H1 (cell line): ENCODE measurements around the gene SARNP. TPM values are rescaled to one million over a fixed set of nuclear protein-coding genes. Genes with fewer than 3 reads are reported as not detected.

Experiments used
- CTCF ChIA-PET: fragments of 300-600 bp; sonication (Branson Sonifier 250); formaldehyde crosslinking; loops from one replicate; lab custom pipeline; 2021; ENCODE audit not compliant: partially characterized antibody; lab: Charles Lee
- POLR2A ChIA-PET: fragments of 300-600 bp; sonication (Branson Sonifier 250); formaldehyde crosslinking; loops from one replicate; lab custom pipeline; 2021; ENCODE audit warnings: inconsistent platforms; ENCODE audit not compliant: partially characterized antibody; lab: Charles Lee
- DNase-seq, 2 experiments: peaks; one replicate each; pipeline versions ENCODE4 v3.0.0 to v3.0.0-alpha.2; 2010 to 2022; ENCODE audit warnings: low spot score in 2 of 2, low read depth in 1 of 2, mixed read lengths in 1 of 2
- FAIRE-seq: peaks from 2 replicates; lab custom pipeline; 2011; peaks lifted over from hg19 to GRCh38; lab: Jason Lieb, UNC
- H2AFZ ChIP-seq: 2 replicates; pipeline ENCODE4 v1.8.1; 2012; ENCODE audit warnings: low read length, inconsistent platforms
- H2AK5ac ChIP-seq: 2 replicates; pipeline ENCODE4 v1.6.1; 2013; ENCODE audit warnings: low read depth, low read length
- H2BK120ac ChIP-seq: replicated peaks from 2 replicates; pipeline ENCODE3; 2013; ENCODE audit warnings: low read depth, low read length, inconsistent platforms
- H2BK12ac ChIP-seq: 2 replicates; pipeline ENCODE4 v1.6.1; 2013; ENCODE audit warnings: low read depth, low read length
- H2BK15ac ChIP-seq: 2 replicates; pipeline ENCODE4 v1.6.1; 2013; ENCODE audit warnings: low read length
- H2BK20ac ChIP-seq: 2 replicates; pipeline ENCODE4 v1.6.1; 2013; ENCODE audit warnings: low read length
- H2BK5ac ChIP-seq: 2 replicates; pipeline ENCODE4 v1.6.1; 2013; ENCODE audit warnings: low read depth, low read length
- H3K14ac ChIP-seq: 2 replicates; pipeline ENCODE4 v1.6.1; 2013; ENCODE audit warnings: inconsistent platforms; ENCODE audit not compliant: insufficient read length
- H3K18ac ChIP-seq: 2 replicates; pipeline ENCODE4 v1.6.1; 2013; ENCODE audit warnings: low read length; ENCODE audit errors: extremely low read depth
- H3K23ac ChIP-seq: 2 replicates; pipeline ENCODE4 v1.6.1; 2013; ENCODE audit warnings: inconsistent platforms; ENCODE audit not compliant: insufficient read length
- H3K23me2 ChIP-seq: 2 replicates; pipeline ENCODE4 v1.6.1; 2013; ENCODE audit warnings: low read depth, low read length
- H3K27ac ChIP-seq: 2 replicates; pipeline ENCODE4 v1.6.1; 2011; ENCODE audit warnings: low read depth, low read length, inconsistent platforms
- H3K27me3 ChIP-seq, 4 experiments: replicated peaks in 1 of 4; 1 replicate in 1 of 4; 2 replicates in 3 of 4; pipeline versions ENCODE4 v1.6.1 to v1.8.1; 2011 to 2013; ENCODE audit warnings: low read length in 3 of 4, mild to moderate bottlenecking in 3 of 4, inconsistent platforms in 2 of 4, mixed read lengths in 2 of 4, moderate library complexity in 1 of 4; ENCODE audit not compliant: control insufficient read depth in 3 of 4, insufficient read depth in 3 of 4; ENCODE audit errors: extremely low read depth in 1 of 4
- H3K36me3 ChIP-seq, 4 experiments: 2 replicates each; pipeline versions ENCODE4 v1.6.1 to v1.8.1; 2011 to 2013; ENCODE audit warnings: mild to moderate bottlenecking in 4 of 4, low read length in 3 of 4, moderate library complexity in 2 of 4, control low read depth in 1 of 4, inconsistent platforms in 1 of 4; ENCODE audit not compliant: insufficient read depth in 4 of 4, control insufficient read depth in 2 of 4
- H3K4ac ChIP-seq: replicated peaks from 2 replicates; pipeline ENCODE3; 2013; ENCODE audit warnings: low read length, low read depth, mixed read lengths, inconsistent platforms; ENCODE audit not compliant: insufficient read length
- H3K4me1 ChIP-seq, 4 experiments: replicated peaks in 1 of 4; 1 replicate in 1 of 4; 2 replicates in 3 of 4; pipeline versions ENCODE4 v1.6.1 to v1.8.1; 2011 to 2013; ENCODE audit warnings: low read length in 3 of 4, inconsistent platforms in 2 of 4, mixed read lengths in 1 of 4; ENCODE audit not compliant: insufficient read depth in 4 of 4, control insufficient read depth in 3 of 4
- H3K4me2 ChIP-seq, 2 experiments: 2 replicates each; pipeline versions ENCODE4 v1.6.1 to v1.8.1; 2011 to 2013; ENCODE audit warnings: low read depth in 2 of 2, low read length in 2 of 2, control low read depth in 1 of 2, inconsistent platforms in 1 of 2, mild to moderate bottlenecking in 1 of 2; ENCODE audit not compliant: insufficient read depth in 1 of 2
- H3K4me3 ChIP-seq, 4 experiments: fragments of 200-600, 300-600 bp in 1 of 4; sonication (generic), shearing (Covaris generic), sonication (Bioruptor Twin) in 1 of 4; 2 replicates each; pipeline versions ENCODE4 v1.5.1 to v1.8.1; 2011 to 2016; ENCODE audit warnings: low read length in 4 of 4, low read depth in 3 of 4, control low read depth in 2 of 4, inconsistent platforms in 2 of 4, mild to moderate bottlenecking in 2 of 4, mixed read lengths in 1 of 4, moderate library complexity in 1 of 4; ENCODE audit not compliant: insufficient read depth in 2 of 4; ENCODE audit errors: extremely low read depth in 1 of 4
- H3K56ac ChIP-seq: replicated peaks from 2 replicates; pipeline ENCODE3; 2013; ENCODE audit warnings: low read depth, mild to moderate bottlenecking, mixed read lengths, low read length, inconsistent platforms; ENCODE audit not compliant: insufficient read length
- H3K79me1 ChIP-seq: 2 replicates; pipeline ENCODE4 v1.6.1; 2013; ENCODE audit warnings: low read depth, low read length, control low read depth
- H3K79me2 ChIP-seq, 2 experiments: 2 replicates each; pipeline versions ENCODE4 v1.6.1 to v1.8.1; 2012 to 2013; ENCODE audit warnings: low read length in 2 of 2, mild to moderate bottlenecking in 2 of 2, inconsistent platforms in 1 of 2; ENCODE audit not compliant: insufficient read depth in 2 of 2, control insufficient read depth in 1 of 2
- H3K9ac ChIP-seq, 4 experiments: replicated peaks in 1 of 4; 1 replicate in 1 of 4; 2 replicates in 3 of 4; pipeline versions ENCODE4 v1.6.1 to v1.8.1; 2011 to 2013; ENCODE audit warnings: low read depth in 3 of 4, low read length in 3 of 4, control low read depth in 2 of 4, mild to moderate bottlenecking in 2 of 4, moderate library complexity in 2 of 4, inconsistent platforms in 1 of 4; ENCODE audit errors: extremely low read depth in 1 of 4
- H3K9me3 ChIP-seq, 2 experiments: 2 replicates each; pipeline versions ENCODE4 v1.6.1 to v1.8.1; 2012 to 2013; ENCODE audit warnings: mild to moderate bottlenecking in 2 of 2, moderate library complexity in 2 of 2, control low read depth in 1 of 2, inconsistent platforms in 1 of 2, low read depth in 1 of 2, low read length in 1 of 2, mixed read lengths in 1 of 2; ENCODE audit not compliant: insufficient read depth in 2 of 2
- H4K20me1 ChIP-seq, 2 experiments: replicated peaks in 1 of 2; 2 replicates each; pipeline versions ENCODE3 to v1.8.1; 2011 to 2013; ENCODE audit warnings: inconsistent platforms in 2 of 2, low read length in 2 of 2, mild to moderate bottlenecking in 1 of 2; ENCODE audit not compliant: insufficient read depth in 2 of 2, control insufficient read depth in 1 of 2
- H4K5ac ChIP-seq: 2 replicates; pipeline ENCODE4 v1.6.1; 2013; ENCODE audit warnings: low read length, low read depth, mixed read lengths, inconsistent platforms; ENCODE audit not compliant: insufficient read length
- H4K8ac ChIP-seq: 2 replicates; pipeline ENCODE4 v1.8.0; 2013; ENCODE audit warnings: mild to moderate bottlenecking, moderate library complexity, low read length, inconsistent platforms; ENCODE audit not compliant: insufficient read depth; ENCODE audit errors: extremely low read depth
- H4K91ac ChIP-seq: replicated peaks from 2 replicates; pipeline ENCODE3; 2013; ENCODE audit warnings: low read length, mixed read lengths, inconsistent platforms; ENCODE audit not compliant: insufficient read length
- ASH2L ChIP-seq: fragments of 200-600, 300-600 bp; sonication (generic); IDR thresholded peaks from one replicate; pipeline ENCODE4 v1.7.1; 2017; ENCODE audit warnings: low read length
- ATF3 ChIP-seq: IDR thresholded peaks from 2 replicates; pipeline ENCODE4 v1.6.1; 2011; ENCODE audit warnings: low read depth, mild to moderate bottlenecking, low read length; ENCODE audit not compliant: insufficient read depth
- CBX8 ChIP-seq: fragments of 300-800, 300-1000 bp; sonication (generic); IDR thresholded peaks from 2 replicates; pipeline ENCODE4 v1.7.1; 2016; ENCODE audit warnings: low read depth, low read length, borderline replicate concordance
- CHD2 ChIP-seq: IDR thresholded peaks from 2 replicates; pipeline ENCODE4 v1.6.1; 2012; ENCODE audit warnings: low read length, improper control_type of control experiment
- EP300 ChIP-seq, 2 experiments: IDR thresholded peaks; 1 replicate in 1 of 2; 2 replicates in 1 of 2; pipeline ENCODE4 v1.6.1; 2011 to 2012; ENCODE audit warnings: low read depth in 2 of 2, low read length in 2 of 2, mild to moderate bottlenecking in 2 of 2, borderline replicate concordance in 1 of 2, inconsistent platforms in 1 of 2, moderate library complexity in 1 of 2
- JUN ChIP-seq: IDR thresholded peaks from 2 replicates; pipeline ENCODE4 v1.6.1; 2011; ENCODE audit warnings: low read depth, mild to moderate bottlenecking, improper control_type of control experiment, low read length
- KDM4A ChIP-seq: IDR thresholded peaks from one replicate; pipeline ENCODE4 v1.7.1; 2012; ENCODE audit warnings: low read depth, mild to moderate bottlenecking, moderate library complexity, low read length, inconsistent platforms; ENCODE audit not compliant: severe bottlenecking
- NANOG ChIP-seq: IDR thresholded peaks from 2 replicates; pipeline ENCODE4 v1.6.1; 2011; ENCODE audit warnings: low read length, low read depth, mild to moderate bottlenecking, inconsistent platforms; ENCODE audit not compliant: insufficient read depth, poor library complexity, severe bottlenecking
- NRF1 ChIP-seq: IDR thresholded peaks from 2 replicates; pipeline ENCODE4 v1.6.1; 2011; ENCODE audit warnings: mild to moderate bottlenecking, low read depth, low read length, improper control_type of control experiment
- POLR2A ChIP-seq, 2 experiments: IDR thresholded peaks; 1 replicate in 1 of 2; 2 replicates in 1 of 2; pipeline ENCODE4 v1.6.1; 2011; ENCODE audit warnings: low read depth in 2 of 2, low read length in 2 of 2, mild to moderate bottlenecking in 2 of 2; ENCODE audit errors: control extremely low read depth in 1 of 2
- SP2 ChIP-seq: IDR thresholded peaks from 2 replicates; pipeline ENCODE4 v1.6.1; 2012; ENCODE audit warnings: mild to moderate bottlenecking, low read length, inconsistent platforms
- TAF1 ChIP-seq: IDR thresholded peaks from 2 replicates; pipeline ENCODE4 v1.6.1; 2011; ENCODE audit warnings: mild to moderate bottlenecking, low read depth, low read length
- YY1 ChIP-seq: IDR thresholded peaks from 2 replicates; pipeline ENCODE4 v1.6.1; 2011; ENCODE audit warnings: low read depth, mild to moderate bottlenecking, low read length
- WGBS, 2 experiments: shearing (Covaris generic) in 1 of 2; methylation state at CpG; one replicate each; pipeline versions ENCODE4 v1.1.6 to v1.1.7; 2013 to 2015; ENCODE audit warnings: low lambda C conversion rate in 2 of 2, mixed read lengths in 2 of 2, inconsistent platforms in 1 of 2, low coverage in 1 of 2, missing lambda C conversion rate in 1 of 2; ENCODE audit not compliant: insufficient replicate concordance in 2 of 2, insufficient coverage in 1 of 2, insufficient read length in 1 of 2; ENCODE audit errors: extremely low coverage in 1 of 2, missing lambda C conversion rate in 1 of 2; 5-methylcytosine and 5-hydroxymethylcytosine counted together
- polyA plus RNA-seq, 7 experiments: library from polyadenylated mRNA; depleted of rRNA in 3 of 7; stranded (reverse) in 5 of 7; unstranded in 2 of 7; fragments of >200 nt in 5 of 7; fragments of 200-250 nt in 2 of 7; gene quantifications; 1 replicate in 5 of 7; 2 replicates in 1 of 7; 4 replicates in 1 of 7; pipeline versions ENCODE4 v1.2.1 to v1.2.3, GENCODE V29; 2011 to 2013; ENCODE audit warnings: missing spikeins in 2 of 7, mixed read lengths in 2 of 7
- total RNA-seq: library from RNA; stranded (reverse); fragmentation: NEBNext Ultra II Directional; extraction: Animal tissue kit (Norgen Biotek cat#: 25700); gene quantifications from 2 replicates; pipeline ENCODE4 v1.2.1, GENCODE V29; 2021

SARNP gene
- total and polyA plus RNA-seq, 2 of the 8 experiments (the other 6 are each of a cell fraction or from before 2014, with no cell fraction given): 114 to 226 TPM

DNA sequence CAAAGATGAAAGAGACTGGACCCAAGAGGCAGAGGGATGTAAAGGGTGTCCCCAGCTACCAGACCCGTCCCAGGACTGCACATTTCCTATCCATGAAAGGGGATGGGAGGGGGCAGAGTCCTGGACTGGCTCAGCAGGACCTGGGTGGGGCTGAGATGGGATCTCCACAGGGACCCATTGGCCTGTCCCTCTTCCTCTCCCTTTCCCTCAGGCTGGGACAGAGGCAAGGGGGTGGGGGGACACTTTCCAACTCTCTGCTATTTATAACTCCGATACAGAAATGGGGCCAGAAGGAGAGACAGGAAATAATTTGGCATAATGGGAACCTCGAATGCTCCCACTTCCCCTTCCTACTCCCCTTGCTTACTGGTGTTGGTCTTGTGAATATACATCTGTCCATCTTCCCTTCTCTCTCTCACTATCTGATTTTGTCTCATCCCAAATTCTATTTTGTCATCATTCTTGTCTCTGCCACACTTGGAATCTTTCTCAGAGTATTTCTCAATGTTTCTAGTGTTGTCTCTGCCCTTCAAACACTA is 108.8 kb downstream of the SARNP start:
- Histone ChIP-seq H3K9me3 (no peaks in the 10 kb centered on the region), H3K4me1 (peaks cover 0 to 25% (median 8%) of the 10 kb centered on the region in 4 experiments; a peak in 5 of 7 replicates), H3K4me2 (peak overlapping the region; percentile 87 to 100), H3K14ac (no peak overlapping the region), H2AK5ac (no peak overlapping the region), H4K5ac (no peak overlapping the region), H2BK15ac (no peak overlapping the region; the same call in 1 of the 2 replicates), H2BK120ac (no peak overlapping the region), H3K36me3 (no peaks in the 10 kb centered on the region), H2BK12ac (peak overlapping the region; percentile 45; the same call in 1 of the 2 replicates), H3K23me2 (peaks cover 15% of the 10 kb centered on the region), H2BK20ac (peak overlapping the region; percentile 29; the same call in 1 of the 2 replicates), H4K91ac (no peak overlapping the region), H3K23ac (no peak overlapping the region), H3K56ac (no peak overlapping the region), H3K27me3 (peaks cover 0 to 3% (median 0%) of the 10 kb centered on the region in 4 experiments; a peak in 5 of 7 replicates), H3K4ac (no peak overlapping the region), H3K79me1 (peaks cover 11% of the 10 kb centered on the region; the same call in 1 of the 2 replicates), H3K18ac (peak overlapping the region; percentile 7; the same call in 1 of the 2 replicates), H2BK5ac (peak overlapping the region; percentile 72; the same call in 1 of the 2 replicates), H3K9ac (peak overlapping the region in 2 of 4 experiments; percentile 27 to 50; a peak in 3 of 7 replicates), H2AFZ (peak overlapping the region; percentile 77), H3K27ac (0 out of 2 replicates have a peak overlapping the region, but pooled peaks have one; percentile 19), H4K8ac (no peak overlapping the region), H3K79me2 (peaks cover 0 to 30% of the 10 kb centered on the region in 2 experiments; a peak in 2 of 4 replicates), H4K20me1 (peaks cover 0 to 7% of the 10 kb centered on the region in 2 experiments), H3K4me3 (peak overlapping the region; percentile 64 to 88 (median 76))
- DNase-seq (no peak), FAIRE-seq (no peak)
- 42% methylated on average over 3 of the region's 3 CpGs; no CpG with 5 or more reads in 1 of the 2 experiments for WGBS, 2 experiments
- POLR2A ChIA-PET: no interaction called here
- CTCF ChIA-PET: interaction anchor here (2.7 kb wide), 1 partner anchor 11 kb away, joined by 16 read pairs; the partner anchor contains the start of gene RDH5
- TF ChIP-seq JUN (no peak), YY1 (no peak), CHD2 (no peak), ASH2L (no peak), TAF1 (no peak), KDM4A (no peak), NANOG (no peak), NRF1 (no peak), SP2 (no peak), ATF3 (no peak), EP300 (IDR thresholded peaks at IDR 0.05; ENCODE audit: borderline replicate concordance in 1 of 2, low read depth in 2 of 2, low read length in 2 of 2) (no peak), POLR2A (IDR thresholded peaks at IDR 0.05; ENCODE audit: control extremely low read depth in 1 of 2, low read depth in 2 of 2, low read length in 2 of 2) (no peak), CBX8 (no peak)
